ENCODE data around the gene RAP2B.

Gene RAP2B

GRCh38 chr3:153163393-153163724 lies 1.3 kb downstream of the RAP2B start:
- Histone ChIP-seq H2BK12ac (ENCODE audit: low read length in 2 of 2) (no peak overlapping the region), H2AK5ac (ENCODE audit: low read length, severe bottlenecking) (no peak overlapping the region), H3K36me3 (ENCODE audit: control insufficient read depth in 1 of 2, insufficient read depth in 2 of 2, low read depth in 1 of 2, low read length in 2 of 2) (peaks cover 0 to 34% of the 10 kb centered on the region in 2 experiments), H2BK15ac (ENCODE audit: low read depth, poor library complexity, severe bottlenecking) (no peak overlapping the region), H3K9ac (ENCODE audit: low read length) (peak overlapping the region; percentile 99), H3K18ac (ENCODE audit: low read depth in 1 of 2, low read length in 2 of 2) (peak overlapping the region; percentile 30 to 80), H3K4me1 (ENCODE audit: control insufficient read depth, insufficient read depth, low read depth, low read length) (peaks cover 7% of the 10 kb centered on the region), H3K9me3 (ENCODE audit: control insufficient read depth, low read length) (no peaks in the 10 kb centered on the region), H3K79me1 (replicated peaks; ENCODE audit: low read length, poor library complexity, severe bottlenecking) (no peaks in the 10 kb centered on the region), H3K27ac (ENCODE audit: low read length, poor library complexity, severe bottlenecking) (peak overlapping the region; percentile 41), H2AFZ (ENCODE audit: low read depth, low read length) (peak overlapping the region; percentile 42), H3K4ac (ENCODE audit: low read depth in 1 of 2, low read length in 2 of 2) (peak overlapping the region in 1 of 2 experiments; percentile 74), H2BK120ac (ENCODE audit: low read depth, low read length) (no peak overlapping the region), H3K14ac (ENCODE audit: low read length in 2 of 2) (peak overlapping the region in 1 of 2 experiments; percentile 82), H4K91ac (ENCODE audit: low read length) (peak overlapping the region; percentile 37), H3K4me2 (ENCODE audit: low read length, poor library complexity, severe bottlenecking) (peak overlapping the region; percentile 82), H4K8ac (ENCODE audit: low read length) (no peak overlapping the region), H3K4me3 (ENCODE audit: insufficient read depth in 1 of 2, low read depth in 1 of 2, low read length in 2 of 2) (peak overlapping the region; percentile 88 to 98), H3K27me3 (ENCODE audit: control insufficient read depth in 1 of 2, insufficient read depth in 1 of 2, low read length in 2 of 2) (no peaks in the 10 kb centered on the region), H2BK5ac (ENCODE audit: low read depth, low read length, poor library complexity, severe bottlenecking) (peak overlapping the region; percentile 37), H3K23ac (ENCODE audit: low read length in 2 of 2) (peak overlapping the region in 1 of 2 experiments; percentile 83)
- DNase-seq, result peak; percentile 54
- WGBS, result 1% methylated on average over 9 of the region's 9 CpGs

GRCh38 chr3:153163756-153164550 lies 1.9 kb downstream of the RAP2B start:
- H2BK5ac ChIP-seq (ENCODE audit: low read depth, low read length, poor library complexity, severe bottlenecking), result no peak overlapping the region
- H2BK120ac ChIP-seq (ENCODE audit: low read depth, low read length), result no peak overlapping the region
- H4K91ac ChIP-seq (ENCODE audit: low read length), result no peak overlapping the region
- H2BK12ac ChIP-seq (ENCODE audit: low read length in 2 of 2), result no peak overlapping the region
- peak overlapping the region; percentile 82 for H3K4me2 ChIP-seq (ENCODE audit: low read length, poor library complexity, severe bottlenecking)
- H3K23ac ChIP-seq (ENCODE audit: low read length in 2 of 2), result no peak overlapping the region
- H2AK5ac ChIP-seq (ENCODE audit: low read length, severe bottlenecking), result no peak overlapping the region
- H3K4me1 ChIP-seq (ENCODE audit: control insufficient read depth, insufficient read depth, low read depth, low read length), result peaks cover 7% of the 10 kb centered on the region
- no peak overlapping the region for H2BK15ac ChIP-seq (ENCODE audit: low read depth, poor library complexity, severe bottlenecking)
- H3K36me3 ChIP-seq (ENCODE audit: control insufficient read depth in 1 of 2, insufficient read depth in 2 of 2, low read depth in 1 of 2, low read length in 2 of 2), result peaks cover 0 to 34% of the 10 kb centered on the region in 2 experiments
- no peak overlapping the region for H3K18ac ChIP-seq (ENCODE audit: low read depth in 1 of 2, low read length in 2 of 2)
- WGBS, result 7% methylated on average over 4 of the region's 5 CpGs
- H2AFZ ChIP-seq (ENCODE audit: low read depth, low read length), result no peak overlapping the region
- no peaks in the 10 kb centered on the region for H3K79me1 ChIP-seq (replicated peaks; ENCODE audit: low read length, poor library complexity, severe bottlenecking)
- peak; percentile 27 for DNase-seq
- no peak overlapping the region for H3K27ac ChIP-seq (ENCODE audit: low read length, poor library complexity, severe bottlenecking)
- H3K14ac ChIP-seq (ENCODE audit: low read length in 2 of 2), result no peak overlapping the region
- no peaks in the 10 kb centered on the region for H3K9me3 ChIP-seq (ENCODE audit: control insufficient read depth, low read length)
- H3K9ac ChIP-seq (ENCODE audit: low read length), result peak overlapping the region; percentile 99
- H4K8ac ChIP-seq (ENCODE audit: low read length), result no peak overlapping the region
- H3K4me3 ChIP-seq (ENCODE audit: insufficient read depth in 1 of 2, low read depth in 1 of 2, low read length in 2 of 2), result peak overlapping the region; percentile 46 to 98
- no peak overlapping the region for H3K4ac ChIP-seq (ENCODE audit: low read depth in 1 of 2, low read length in 2 of 2)
- no peaks in the 10 kb centered on the region for H3K27me3 ChIP-seq (ENCODE audit: control insufficient read depth in 1 of 2, insufficient read depth in 1 of 2, low read length in 2 of 2)

- Histone ChIP-seq H2BK5ac (ENCODE audit: low read depth, low read length, poor library complexity, severe bottlenecking) (no peak overlapping the region), H3K4me3 (ENCODE audit: insufficient read depth in 1 of 2, low read depth in 1 of 2, low read length in 2 of 2) (peak overlapping the region in 1 of 2 experiments; percentile 98), H3K27ac (ENCODE audit: low read length, poor library complexity, severe bottlenecking) (no peak overlapping the region), H3K9me3 (ENCODE audit: control insufficient read depth, low read length) (no peaks in the 10 kb centered on the region), H3K4ac (ENCODE audit: low read depth in 1 of 2, low read length in 2 of 2) (no peak overlapping the region), H3K27me3 (ENCODE audit: control insufficient read depth in 1 of 2, insufficient read depth in 1 of 2, low read length in 2 of 2) (no peaks in the 10 kb centered on the region), H2BK120ac (ENCODE audit: low read depth, low read length) (no peak overlapping the region), H3K4me2 (ENCODE audit: low read length, poor library complexity, severe bottlenecking) (peak overlapping the region; percentile 55), H4K8ac (ENCODE audit: low read length) (no peak overlapping the region), H3K36me3 (ENCODE audit: control insufficient read depth in 1 of 2, insufficient read depth in 2 of 2, low read depth in 1 of 2, low read length in 2 of 2) (peaks cover 0 to 40% of the 10 kb centered on the region in 2 experiments), H4K91ac (ENCODE audit: low read length) (no peak overlapping the region), H3K79me1 (replicated peaks; ENCODE audit: low read length, poor library complexity, severe bottlenecking) (no peaks in the 10 kb centered on the region), H2AK5ac (ENCODE audit: low read length, severe bottlenecking) (no peak overlapping the region), H3K23ac (ENCODE audit: low read length in 2 of 2) (no peak overlapping the region), H2BK15ac (ENCODE audit: low read depth, poor library complexity, severe bottlenecking) (no peak overlapping the region), H2AFZ (ENCODE audit: low read depth, low read length) (no peak overlapping the region), H3K18ac (ENCODE audit: low read depth in 1 of 2, low read length in 2 of 2) (no peak overlapping the region), H3K4me1 (ENCODE audit: control insufficient read depth, insufficient read depth, low read depth, low read length) (peaks cover 2% of the 10 kb centered on the region), H3K9ac (ENCODE audit: low read length) (peak overlapping the region; percentile 99), H2BK12ac (ENCODE audit: low read length in 2 of 2) (no peak overlapping the region), H3K14ac (ENCODE audit: low read length in 2 of 2) (no peak overlapping the region)
- DNase-seq, result peak; percentile 42
These were observed 3.2 kb downstream of the RAP2B start for GRCh38 chr3:153165261-153165681.

- H3K4me1 ChIP-seq (ENCODE audit: control insufficient read depth, insufficient read depth, low read depth, low read length), result no peaks in the 10 kb centered on the region
- no peak overlapping the region for H2AFZ ChIP-seq (ENCODE audit: low read depth, low read length)
- peaks cover 0 to 43% of the 10 kb centered on the region in 2 experiments for H3K36me3 ChIP-seq (ENCODE audit: control insufficient read depth in 1 of 2, insufficient read depth in 2 of 2, low read depth in 1 of 2, low read length in 2 of 2)
- H3K14ac ChIP-seq (ENCODE audit: low read length in 2 of 2), result no peak overlapping the region
- H3K79me1 ChIP-seq (replicated peaks; ENCODE audit: low read length, poor library complexity, severe bottlenecking), result no peaks in the 10 kb centered on the region
- peak overlapping the region; percentile 99 for H3K9ac ChIP-seq (ENCODE audit: low read length)
- H3K4me3 ChIP-seq (ENCODE audit: insufficient read depth in 1 of 2, low read depth in 1 of 2, low read length in 2 of 2), result peak overlapping the region in 1 of 2 experiments; percentile 98
- H2BK5ac ChIP-seq (ENCODE audit: low read depth, low read length, poor library complexity, severe bottlenecking), result no peak overlapping the region
- H4K8ac ChIP-seq (ENCODE audit: low read length), result no peak overlapping the region
- H2BK15ac ChIP-seq (ENCODE audit: low read depth, poor library complexity, severe bottlenecking), result no peak overlapping the region
- DNase-seq, result no peak
- H3K23ac ChIP-seq (ENCODE audit: low read length in 2 of 2), result no peak overlapping the region
- no peaks in the 10 kb centered on the region for H3K9me3 ChIP-seq (ENCODE audit: control insufficient read depth, low read length)
- no peak overlapping the region for H2BK120ac ChIP-seq (ENCODE audit: low read depth, low read length)
- no peak overlapping the region for H3K27ac ChIP-seq (ENCODE audit: low read length, poor library complexity, severe bottlenecking)
- H2AK5ac ChIP-seq (ENCODE audit: low read length, severe bottlenecking), result no peak overlapping the region
- no peak overlapping the region for H3K18ac ChIP-seq (ENCODE audit: low read depth in 1 of 2, low read length in 2 of 2)
- H2BK12ac ChIP-seq (ENCODE audit: low read length in 2 of 2), result no peak overlapping the region
- WGBS, result 52% methylated on average over 3 of the region's 3 CpGs
- H4K91ac ChIP-seq (ENCODE audit: low read length), result no peak overlapping the region
- no peak overlapping the region for H3K4ac ChIP-seq (ENCODE audit: low read depth in 1 of 2, low read length in 2 of 2)
- no peaks in the 10 kb centered on the region for H3K27me3 ChIP-seq (ENCODE audit: control insufficient read depth in 1 of 2, insufficient read depth in 1 of 2, low read length in 2 of 2)
- H3K4me2 ChIP-seq (ENCODE audit: low read length, poor library complexity, severe bottlenecking), result no peak overlapping the region
These were observed 4.2 kb downstream of the RAP2B start for GRCh38 chr3:153166206-153166605.
